H1 (cell line): ENCODE data around the gene DYNC1I1. TPM values are rescaled to one million over a fixed set of nuclear protein-coding genes. Genes with fewer than 3 reads are reported as not detected.

Experiments
- CTCF ChIA-PET: fragments of 300-600 bp; sonication (Branson Sonifier 250); formaldehyde crosslinking; loops from one replicate; lab custom pipeline; 2021; ENCODE audit not compliant: partially characterized antibody; lab: Charles Lee
- POLR2A ChIA-PET: fragments of 300-600 bp; sonication (Branson Sonifier 250); formaldehyde crosslinking; loops from one replicate; lab custom pipeline; 2021; ENCODE audit warnings: inconsistent platforms; ENCODE audit not compliant: partially characterized antibody; lab: Charles Lee
- DNase-seq, 2 experiments: peaks; one replicate each; pipeline versions ENCODE4 v3.0.0 to v3.0.0-alpha.2; 2010 to 2022; ENCODE audit warnings: low spot score in 2 of 2, low read depth in 1 of 2, mixed read lengths in 1 of 2
- FAIRE-seq: peaks from 2 replicates; lab custom pipeline; 2011; peaks lifted over from hg19 to GRCh38; lab: Jason Lieb, UNC
- H2AFZ ChIP-seq: 2 replicates; pipeline ENCODE4 v1.8.1; 2012; ENCODE audit warnings: low read length, inconsistent platforms
- H2AK5ac ChIP-seq: 2 replicates; pipeline ENCODE4 v1.6.1; 2013; ENCODE audit warnings: low read depth, low read length
- H2BK120ac ChIP-seq: replicated peaks from 2 replicates; pipeline ENCODE3; 2013; ENCODE audit warnings: low read depth, low read length, inconsistent platforms
- H2BK12ac ChIP-seq: 2 replicates; pipeline ENCODE4 v1.6.1; 2013; ENCODE audit warnings: low read depth, low read length
- H2BK15ac ChIP-seq: 2 replicates; pipeline ENCODE4 v1.6.1; 2013; ENCODE audit warnings: low read length
- H2BK20ac ChIP-seq: 2 replicates; pipeline ENCODE4 v1.6.1; 2013; ENCODE audit warnings: low read length
- H2BK5ac ChIP-seq: 2 replicates; pipeline ENCODE4 v1.6.1; 2013; ENCODE audit warnings: low read depth, low read length
- H3K14ac ChIP-seq: 2 replicates; pipeline ENCODE4 v1.6.1; 2013; ENCODE audit warnings: inconsistent platforms; ENCODE audit not compliant: insufficient read length
- H3K18ac ChIP-seq: 2 replicates; pipeline ENCODE4 v1.6.1; 2013; ENCODE audit warnings: low read length; ENCODE audit errors: extremely low read depth
- H3K23ac ChIP-seq: 2 replicates; pipeline ENCODE4 v1.6.1; 2013; ENCODE audit warnings: inconsistent platforms; ENCODE audit not compliant: insufficient read length
- H3K23me2 ChIP-seq: 2 replicates; pipeline ENCODE4 v1.6.1; 2013; ENCODE audit warnings: low read depth, low read length
- H3K27ac ChIP-seq: 2 replicates; pipeline ENCODE4 v1.6.1; 2011; ENCODE audit warnings: low read depth, low read length, inconsistent platforms
- H3K27me3 ChIP-seq, 4 experiments: replicated peaks in 1 of 4; 1 replicate in 1 of 4; 2 replicates in 3 of 4; pipeline versions ENCODE4 v1.6.1 to v1.8.1; 2011 to 2013; ENCODE audit warnings: low read length in 3 of 4, mild to moderate bottlenecking in 3 of 4, inconsistent platforms in 2 of 4, mixed read lengths in 2 of 4, moderate library complexity in 1 of 4; ENCODE audit not compliant: control insufficient read depth in 3 of 4, insufficient read depth in 3 of 4; ENCODE audit errors: extremely low read depth in 1 of 4
- H3K36me3 ChIP-seq, 4 experiments: 2 replicates each; pipeline versions ENCODE4 v1.6.1 to v1.8.1; 2011 to 2013; ENCODE audit warnings: mild to moderate bottlenecking in 4 of 4, low read length in 3 of 4, moderate library complexity in 2 of 4, control low read depth in 1 of 4, inconsistent platforms in 1 of 4; ENCODE audit not compliant: insufficient read depth in 4 of 4, control insufficient read depth in 2 of 4
- H3K4ac ChIP-seq: replicated peaks from 2 replicates; pipeline ENCODE3; 2013; ENCODE audit warnings: low read length, low read depth, mixed read lengths, inconsistent platforms; ENCODE audit not compliant: insufficient read length
- H3K4me1 ChIP-seq, 4 experiments: replicated peaks in 1 of 4; 1 replicate in 1 of 4; 2 replicates in 3 of 4; pipeline versions ENCODE4 v1.6.1 to v1.8.1; 2011 to 2013; ENCODE audit warnings: low read length in 3 of 4, inconsistent platforms in 2 of 4, mixed read lengths in 1 of 4; ENCODE audit not compliant: insufficient read depth in 4 of 4, control insufficient read depth in 3 of 4
- H3K4me2 ChIP-seq, 2 experiments: 2 replicates each; pipeline versions ENCODE4 v1.6.1 to v1.8.1; 2011 to 2013; ENCODE audit warnings: low read depth in 2 of 2, low read length in 2 of 2, control low read depth in 1 of 2, inconsistent platforms in 1 of 2, mild to moderate bottlenecking in 1 of 2; ENCODE audit not compliant: insufficient read depth in 1 of 2
- H3K4me3 ChIP-seq, 4 experiments: fragments of 200-600, 300-600 bp in 1 of 4; sonication (generic), shearing (Covaris generic), sonication (Bioruptor Twin) in 1 of 4; 2 replicates each; pipeline versions ENCODE4 v1.5.1 to v1.8.1; 2011 to 2016; ENCODE audit warnings: low read length in 4 of 4, low read depth in 3 of 4, control low read depth in 2 of 4, inconsistent platforms in 2 of 4, mild to moderate bottlenecking in 2 of 4, mixed read lengths in 1 of 4, moderate library complexity in 1 of 4; ENCODE audit not compliant: insufficient read depth in 2 of 4; ENCODE audit errors: extremely low read depth in 1 of 4
- H3K56ac ChIP-seq: replicated peaks from 2 replicates; pipeline ENCODE3; 2013; ENCODE audit warnings: low read depth, mild to moderate bottlenecking, mixed read lengths, low read length, inconsistent platforms; ENCODE audit not compliant: insufficient read length
- H3K79me1 ChIP-seq: 2 replicates; pipeline ENCODE4 v1.6.1; 2013; ENCODE audit warnings: low read depth, low read length, control low read depth
- H3K79me2 ChIP-seq, 2 experiments: 2 replicates each; pipeline versions ENCODE4 v1.6.1 to v1.8.1; 2012 to 2013; ENCODE audit warnings: low read length in 2 of 2, mild to moderate bottlenecking in 2 of 2, inconsistent platforms in 1 of 2; ENCODE audit not compliant: insufficient read depth in 2 of 2, control insufficient read depth in 1 of 2
- H3K9ac ChIP-seq, 4 experiments: replicated peaks in 1 of 4; 1 replicate in 1 of 4; 2 replicates in 3 of 4; pipeline versions ENCODE4 v1.6.1 to v1.8.1; 2011 to 2013; ENCODE audit warnings: low read depth in 3 of 4, low read length in 3 of 4, control low read depth in 2 of 4, mild to moderate bottlenecking in 2 of 4, moderate library complexity in 2 of 4, inconsistent platforms in 1 of 4; ENCODE audit errors: extremely low read depth in 1 of 4
- H3K9me3 ChIP-seq, 2 experiments: 2 replicates each; pipeline versions ENCODE4 v1.6.1 to v1.8.1; 2012 to 2013; ENCODE audit warnings: mild to moderate bottlenecking in 2 of 2, moderate library complexity in 2 of 2, control low read depth in 1 of 2, inconsistent platforms in 1 of 2, low read depth in 1 of 2, low read length in 1 of 2, mixed read lengths in 1 of 2; ENCODE audit not compliant: insufficient read depth in 2 of 2
- H4K20me1 ChIP-seq, 2 experiments: replicated peaks in 1 of 2; 2 replicates each; pipeline versions ENCODE3 to v1.8.1; 2011 to 2013; ENCODE audit warnings: inconsistent platforms in 2 of 2, low read length in 2 of 2, mild to moderate bottlenecking in 1 of 2; ENCODE audit not compliant: insufficient read depth in 2 of 2, control insufficient read depth in 1 of 2
- H4K5ac ChIP-seq: 2 replicates; pipeline ENCODE4 v1.6.1; 2013; ENCODE audit warnings: low read length, low read depth, mixed read lengths, inconsistent platforms; ENCODE audit not compliant: insufficient read length
- H4K8ac ChIP-seq: 2 replicates; pipeline ENCODE4 v1.8.0; 2013; ENCODE audit warnings: mild to moderate bottlenecking, moderate library complexity, low read length, inconsistent platforms; ENCODE audit not compliant: insufficient read depth; ENCODE audit errors: extremely low read depth
- H4K91ac ChIP-seq: replicated peaks from 2 replicates; pipeline ENCODE3; 2013; ENCODE audit warnings: low read length, mixed read lengths, inconsistent platforms; ENCODE audit not compliant: insufficient read length
- JUN ChIP-seq: IDR thresholded peaks from 2 replicates; pipeline ENCODE4 v1.6.1; 2011; ENCODE audit warnings: low read depth, mild to moderate bottlenecking, improper control_type of control experiment, low read length
- KDM1A ChIP-seq: fragments of 200-600, 300-600 bp; sonication (generic); IDR thresholded peaks from 2 replicates; pipeline ENCODE4 v1.7.1; 2016; ENCODE audit warnings: mild to moderate bottlenecking, low read length, borderline replicate concordance
- MAFK ChIP-seq: IDR thresholded peaks from 2 replicates; pipeline ENCODE4 v1.6.1; 2012; ENCODE audit warnings: low read depth, mild to moderate bottlenecking, improper control_type of control experiment, low read length
- SIN3A ChIP-seq, 2 experiments: IDR thresholded peaks in 1 of 2; conservative IDR thresholded peaks in 1 of 2; 2 replicates each; pipeline ENCODE4 v1.6.1; 2011 to 2012; ENCODE audit warnings: low read length in 2 of 2, improper control_type of control experiment in 1 of 2, low read depth in 1 of 2, mild to moderate bottlenecking in 1 of 2
- TAF7 ChIP-seq: optimal IDR thresholded peaks from 2 replicates; pipeline ENCODE3; 2011; ENCODE audit warnings: low read depth, mild to moderate bottlenecking, inconsistent platforms, low read length, moderate library complexity, borderline replicate concordance
- WGBS, 2 experiments: shearing (Covaris generic) in 1 of 2; methylation state at CpG; one replicate each; pipeline versions ENCODE4 v1.1.6 to v1.1.7; 2013 to 2015; ENCODE audit warnings: low lambda C conversion rate in 2 of 2, mixed read lengths in 2 of 2, inconsistent platforms in 1 of 2, low coverage in 1 of 2, missing lambda C conversion rate in 1 of 2; ENCODE audit not compliant: insufficient replicate concordance in 2 of 2, insufficient coverage in 1 of 2, insufficient read length in 1 of 2; ENCODE audit errors: extremely low coverage in 1 of 2, missing lambda C conversion rate in 1 of 2; 5-methylcytosine and 5-hydroxymethylcytosine counted together
- polyA plus RNA-seq, 7 experiments: library from polyadenylated mRNA; depleted of rRNA in 3 of 7; stranded (reverse) in 5 of 7; unstranded in 2 of 7; fragments of >200 nt in 5 of 7; fragments of 200-250 nt in 2 of 7; gene quantifications; 1 replicate in 5 of 7; 2 replicates in 1 of 7; 4 replicates in 1 of 7; pipeline versions ENCODE4 v1.2.1 to v1.2.3, GENCODE V29; 2011 to 2013; ENCODE audit warnings: missing spikeins in 2 of 7, mixed read lengths in 2 of 7
- total RNA-seq: library from RNA; stranded (reverse); fragmentation: NEBNext Ultra II Directional; extraction: Animal tissue kit (Norgen Biotek cat#: 25700); gene quantifications from 2 replicates; pipeline ENCODE4 v1.2.1, GENCODE V29; 2021
- TF ChIP-seq, protein P1 (sequence below): IDR thresholded peaks from 2 replicates; pipeline ENCODE4 v1.6.1; 2012; ENCODE audit warnings: inconsistent platforms

Gene DYNC1I1
- total and polyA plus RNA-seq, 2 of the 8 experiments (the other 6 are each of a cell fraction or from before 2014, with no cell fraction given) = 0.45 to 0.58 TPM

DNA sequence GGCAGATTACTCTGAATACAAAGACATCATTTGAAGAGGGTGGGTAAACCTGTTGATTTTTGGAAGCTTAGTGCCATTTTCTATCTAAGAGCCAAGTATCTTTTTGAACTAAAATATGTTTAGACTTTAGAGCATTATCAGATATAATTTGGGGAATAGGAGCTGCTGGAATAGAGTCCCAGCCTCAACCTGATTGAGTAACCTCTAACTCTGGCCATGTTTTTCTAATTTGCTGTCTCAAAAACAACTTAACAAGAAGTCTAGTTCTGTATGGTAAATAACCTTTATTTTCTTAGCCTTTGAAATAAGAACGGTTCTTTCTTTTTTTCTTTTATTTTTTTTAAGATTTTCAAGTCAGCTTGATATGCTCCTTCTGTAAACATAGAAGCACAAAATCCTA is 224.5 kb downstream of the DYNC1I1 start:
- H4K91ac ChIP-seq = no peak overlapping the region
- no peak overlapping the region for H4K8ac ChIP-seq
- no peak overlapping the region for H2BK5ac ChIP-seq

More for the DNA sequence above, 224.5 kb downstream of the DYNC1I1 start:
- H2AK5ac ChIP-seq = no peak overlapping the region
- no peak overlapping the region for H3K56ac ChIP-seq
- no peak overlapping the region for H3K27ac ChIP-seq
- H2AFZ ChIP-seq = no peak overlapping the region
- H3K9me3 ChIP-seq = no peaks in the 10 kb centered on the region
- no peak overlapping the region for H3K9ac ChIP-seq
- H3K4me1 ChIP-seq = no peaks in the 10 kb centered on the region
- TF ChIP-seq TAF7 (no peak), JUN (no peak), MAFK (no peak), SIN3A (conservative IDR thresholded peaks at IDR 0.05 in 1 of 2, IDR thresholded peaks at IDR 0.05 in 1 of 2; ENCODE audit: low read depth in 1 of 2, low read length in 2 of 2) (no peak), KDM1A (no peak)
- TF ChIP-seq, protein P1, sequence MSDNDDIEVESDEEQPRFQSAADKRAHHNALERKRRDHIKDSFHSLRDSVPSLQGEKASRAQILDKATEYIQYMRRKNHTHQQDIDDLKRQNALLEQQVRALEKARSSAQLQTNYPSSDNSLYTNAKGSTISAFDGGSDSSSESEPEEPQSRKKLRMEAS = no peak
- ChIA-PET CTCF (interaction anchor here (0.9 kb wide), 1 partner anchor 17 kb away, joined by 3 read pairs; no protein-coding TSS in a partner anchor), POLR2A (no interaction called here)
- no peak overlapping the region for H3K14ac ChIP-seq
- H3K23me2 ChIP-seq = no peaks in the 10 kb centered on the region
- H3K27me3 ChIP-seq = no peaks in the 10 kb centered on the region
- H2BK15ac ChIP-seq = no peak overlapping the region
- H3K79me2 ChIP-seq = no peaks in the 10 kb centered on the region
- no peak overlapping the region for H4K5ac ChIP-seq
- no peaks in the 10 kb centered on the region for H3K79me1 ChIP-seq
- no peaks in the 10 kb centered on the region for H4K20me1 ChIP-seq
- H3K4me3 ChIP-seq = no peak overlapping the region
- no peak overlapping the region for H3K18ac ChIP-seq
- FAIRE-seq (no peak), DNase-seq (no peak)
- H2BK120ac ChIP-seq = no peak overlapping the region
- no peak overlapping the region for H2BK20ac ChIP-seq
- H3K23ac ChIP-seq = no peak overlapping the region
- WGBS, 2 experiments = 73% methylated on average over 1 of the region's 1 CpG; no CpG with 5 or more reads in 1 of the 2 experiments
- H3K4ac ChIP-seq = no peak overlapping the region
- H2BK12ac ChIP-seq = no peak overlapping the region
- H3K4me2 ChIP-seq = no peak overlapping the region
- no peaks in the 10 kb centered on the region for H3K36me3 ChIP-seq
